T-helper 9 cell (primary cell): ENCODE measurements around the gene KAT2A.
"Not testable (repeated sequence)": the region's sequence is repeated elsewhere in the genome, so short reads cannot be mapped to it uniquely, and the experiment has no call there.

ENCODE experiments used
- DNase-seq: peaks from one replicate; pipeline ENCODE4 v3.0.0-alpha.2; 2020
- total RNA-seq, 2 donors: gene quantifications; one replicate each; lab custom pipeline; 2026; lab: John Stamatoyannopoulos, UW

KAT2A gene
- 35.5 to 49.2 reads per million in 2 donors for total RNA-seq

- peak; percentile 64 for DNase-seq
These were observed at the start of gene KAT2A for GRCh38 chr17:42120770-42121769. KAT2A (minus strand) TSS chr17:42121367; CDS start chr17:42121304, 63 bp downstream.

- no peak for DNase-seq
These were observed 48.2 kb upstream of the KAT2A start for GRCh38 chr17:42169351-42169750.

- DNase-seq = no peak
These were observed 46.6 kb upstream of the KAT2A start for GRCh38 chr17:42167807-42168206.

- DNase-seq = no peak
These were observed 45.1 kb upstream of the KAT2A start for GRCh38 chr17:42166196-42166763.

GRCh38 chr17:42165751-42166150 is 44.6 kb upstream of the KAT2A start:
- DNase-seq = no peak

- DNase-seq = no peak
These were observed 42.7 kb upstream of the KAT2A start for GRCh38 chr17:42163696-42164407.

- no peak for DNase-seq
These were observed 41.9 kb upstream of the KAT2A start for GRCh38 chr17:42163113-42163512.

GRCh38 chr17:42160531-42160910 is 39.4 kb upstream of the KAT2A start:
- DNase-seq = no peak

GRCh38 chr17:42159796-42160530 is 38.8 kb upstream of the KAT2A start:
- no peak for DNase-seq

- DNase-seq = no peak
These were observed 34.5 kb upstream of the KAT2A start for GRCh38 chr17:42155614-42156045.

GRCh38 chr17:42153919-42154742 is 33.0 kb upstream of the KAT2A start:
- DNase-seq = no peak

GRCh38 chr17:42146911-42147607 is 25.9 kb upstream of the KAT2A start:
- no peak for DNase-seq

- DNase-seq = not testable (repeated sequence)
These were observed 22.0 kb upstream of the KAT2A start for GRCh38 chr17:42143138-42143537.

- no peak for DNase-seq
These were observed 21.3 kb upstream of the KAT2A start for GRCh38 chr17:42142371-42142896.

GRCh38 chr17:42141382-42141781 is 20.2 kb upstream of the KAT2A start:
- DNase-seq = no peak

- not testable (repeated sequence) for DNase-seq
These were observed 19.5 kb upstream of the KAT2A start for GRCh38 chr17:42140690-42141089.

GRCh38 chr17:42138749-42139492 is 17.8 kb upstream of the KAT2A start:
- DNase-seq = no peak

- DNase-seq = no peak
These were observed 15.5 kb upstream of the KAT2A start for GRCh38 chr17:42136654-42137051.

GRCh38 chr17:42135664-42136653 is 14.8 kb upstream of the KAT2A start:
- DNase-seq = no peak
